ENCODE measurements around the gene SLC10A7. TPM values are rescaled to one million over a fixed set of nuclear protein-coding genes. Genes with fewer than 3 reads are reported as not detected.

Gene SLC10A7
- total RNA-seq, 1 experiment from 2014 or later: 15.9 TPM

- Mint-ChIP-seq H3K9me3 (ENCODE audit: low read depth, unreplicated experiment) (no peaks in the 10 kb centered on the region), H3K27ac (ENCODE audit: unreplicated experiment) (no peak overlapping the region), H3K4me1 (ENCODE audit: low read depth, unreplicated experiment) (no peaks in the 10 kb centered on the region), H3K36me3 (ENCODE audit: insufficient read depth, unreplicated experiment) (no peaks in the 10 kb centered on the region), H3K4me3 (ENCODE audit: low read depth, unreplicated experiment) (no peak overlapping the region), H3K27me3 (ENCODE audit: unreplicated experiment) (no peaks in the 10 kb centered on the region)
- TF ChIP-seq, protein P1, sequence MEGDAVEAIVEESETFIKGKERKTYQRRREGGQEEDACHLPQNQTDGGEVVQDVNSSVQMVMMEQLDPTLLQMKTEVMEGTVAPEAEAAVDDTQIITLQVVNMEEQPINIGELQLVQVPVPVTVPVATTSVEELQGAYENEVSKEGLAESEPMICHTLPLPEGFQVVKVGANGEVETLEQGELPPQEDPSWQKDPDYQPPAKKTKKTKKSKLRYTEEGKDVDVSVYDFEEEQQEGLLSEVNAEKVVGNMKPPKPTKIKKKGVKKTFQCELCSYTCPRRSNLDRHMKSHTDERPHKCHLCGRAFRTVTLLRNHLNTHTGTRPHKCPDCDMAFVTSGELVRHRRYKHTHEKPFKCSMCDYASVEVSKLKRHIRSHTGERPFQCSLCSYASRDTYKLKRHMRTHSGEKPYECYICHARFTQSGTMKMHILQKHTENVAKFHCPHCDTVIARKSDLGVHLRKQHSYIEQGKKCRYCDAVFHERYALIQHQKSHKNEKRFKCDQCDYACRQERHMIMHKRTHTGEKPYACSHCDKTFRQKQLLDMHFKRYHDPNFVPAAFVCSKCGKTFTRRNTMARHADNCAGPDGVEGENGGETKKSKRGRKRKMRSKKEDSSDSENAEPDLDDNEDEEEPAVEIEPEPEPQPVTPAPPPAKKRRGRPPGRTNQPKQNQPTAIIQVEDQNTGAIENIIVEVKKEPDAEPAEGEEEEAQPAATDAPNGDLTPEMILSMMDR (IDR thresholded peaks at IDR 0.05; ENCODE audit: unreplicated experiment): no peak
- no peak for DNase-seq
- no TSS peak for BruUV-seq (replicated peaks)
- CTCF ChIA-PET: no interaction called here
- intact Hi-C loops (cut with micrococcal nuclease; ENCODE audit: unreplicated experiment): no loop called here
These were observed 13.4 kb downstream of the SLC10A7 start for GRCh38 chr4:146508229-146508939.

GRCh38 chr4:146507632-146508031 lies 14.1 kb downstream of the SLC10A7 start:
- Mint-ChIP-seq H3K36me3 (ENCODE audit: insufficient read depth, unreplicated experiment) (no peaks in the 10 kb centered on the region), H3K4me3 (ENCODE audit: low read depth, unreplicated experiment) (no peak overlapping the region), H3K4me1 (ENCODE audit: low read depth, unreplicated experiment) (no peaks in the 10 kb centered on the region), H3K27ac (ENCODE audit: unreplicated experiment) (no peak overlapping the region), H3K9me3 (ENCODE audit: low read depth, unreplicated experiment) (no peaks in the 10 kb centered on the region), H3K27me3 (ENCODE audit: unreplicated experiment) (no peaks in the 10 kb centered on the region)
- BruUV-seq (replicated peaks): no TSS peak
- DNase-seq: no peak
- CTCF ChIA-PET: no interaction called here
- TF ChIP-seq, protein P1 (IDR thresholded peaks at IDR 0.05; ENCODE audit: unreplicated experiment): no peak
- intact Hi-C loops (cut with micrococcal nuclease; ENCODE audit: unreplicated experiment): no loop called here

- no peak overlapping the region for H3K4me3 Mint-ChIP-seq (ENCODE audit: low read depth, unreplicated experiment)
- no TSS peak for BruUV-seq (replicated peaks)
- no peaks in the 10 kb centered on the region for H3K36me3 Mint-ChIP-seq (ENCODE audit: insufficient read depth, unreplicated experiment)
- H3K27me3 Mint-ChIP-seq (ENCODE audit: unreplicated experiment): no peaks in the 10 kb centered on the region
- intact Hi-C loops (cut with micrococcal nuclease; ENCODE audit: unreplicated experiment): no loop called here
- no peaks in the 10 kb centered on the region for H3K9me3 Mint-ChIP-seq (ENCODE audit: low read depth, unreplicated experiment)
- TF ChIP-seq, protein P1 (IDR thresholded peaks at IDR 0.05; ENCODE audit: unreplicated experiment): no peak
- H3K4me1 Mint-ChIP-seq (ENCODE audit: low read depth, unreplicated experiment): no peaks in the 10 kb centered on the region
- DNase-seq: no peak
- CTCF ChIA-PET: no interaction called here
- no peak overlapping the region for H3K27ac Mint-ChIP-seq (ENCODE audit: unreplicated experiment)
These were observed 15.5 kb downstream of the SLC10A7 start for GRCh38 chr4:146506272-146506671.

DNA sequence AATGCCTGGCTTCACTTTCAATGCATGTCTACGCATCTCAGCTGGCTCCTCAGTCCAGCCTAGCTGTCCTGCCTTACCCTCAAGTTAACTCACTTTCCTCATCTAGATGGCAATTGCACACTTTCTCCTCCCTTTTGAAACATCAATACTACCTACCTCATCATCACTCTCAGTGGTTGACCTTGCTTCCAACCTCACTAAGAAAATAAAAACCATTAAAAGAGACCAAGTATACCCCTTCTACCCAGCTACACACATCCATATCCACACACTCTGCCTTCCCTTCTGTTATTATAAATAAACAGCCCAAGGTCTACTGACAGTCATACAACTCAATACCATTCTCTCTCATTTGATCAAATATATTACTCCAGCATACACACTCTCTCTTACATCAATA lies 21.5 kb downstream of the SLC10A7 start:
- CTCF ChIA-PET: no interaction called here
- H3K27ac Mint-ChIP-seq (ENCODE audit: unreplicated experiment): no peak overlapping the region
- BruUV-seq (replicated peaks): no TSS peak
- DNase-seq: no peak
- TF ChIP-seq, protein P1 (IDR thresholded peaks at IDR 0.05; ENCODE audit: unreplicated experiment): no peak
- H3K4me3 Mint-ChIP-seq (ENCODE audit: low read depth, unreplicated experiment): no peak overlapping the region
- no peaks in the 10 kb centered on the region for H3K9me3 Mint-ChIP-seq (ENCODE audit: low read depth, unreplicated experiment)
- intact Hi-C loops (cut with micrococcal nuclease; ENCODE audit: unreplicated experiment): no loop called here
- no peaks in the 10 kb centered on the region for H3K27me3 Mint-ChIP-seq (ENCODE audit: unreplicated experiment)
- H3K36me3 Mint-ChIP-seq (ENCODE audit: insufficient read depth, unreplicated experiment): no peaks in the 10 kb centered on the region
- H3K4me1 Mint-ChIP-seq (ENCODE audit: low read depth, unreplicated experiment): peaks cover 8% of the 10 kb centered on the region
